DMS 273 treated with DMSO at 0.1 percent for 48 hours (cell line): ENCODE measurements around the gene RPP38.

Experiments used
- DNase-seq: peaks from one replicate; lab custom pipeline; 2025; lab: John Stamatoyannopoulos, UW

Gene RPP38

GRCh38 chr10:15152556-15152955 is 55.4 kb downstream of the RPP38 start:
- no peak for DNase-seq
